AG08396 (cell line): Measurements from ENCODE around the gene KRT81.
"Not testable (repeated sequence)": the region's sequence is repeated elsewhere in the genome, so short reads cannot be mapped to it uniquely, and the experiment has no call there.

ENCODE experiments used
- DNase-seq: peaks from one replicate; pipeline ENCODE4 v3.0.0; 2012; ENCODE audit warnings: low spot score, mixed read lengths

Gene KRT81

DNA sequence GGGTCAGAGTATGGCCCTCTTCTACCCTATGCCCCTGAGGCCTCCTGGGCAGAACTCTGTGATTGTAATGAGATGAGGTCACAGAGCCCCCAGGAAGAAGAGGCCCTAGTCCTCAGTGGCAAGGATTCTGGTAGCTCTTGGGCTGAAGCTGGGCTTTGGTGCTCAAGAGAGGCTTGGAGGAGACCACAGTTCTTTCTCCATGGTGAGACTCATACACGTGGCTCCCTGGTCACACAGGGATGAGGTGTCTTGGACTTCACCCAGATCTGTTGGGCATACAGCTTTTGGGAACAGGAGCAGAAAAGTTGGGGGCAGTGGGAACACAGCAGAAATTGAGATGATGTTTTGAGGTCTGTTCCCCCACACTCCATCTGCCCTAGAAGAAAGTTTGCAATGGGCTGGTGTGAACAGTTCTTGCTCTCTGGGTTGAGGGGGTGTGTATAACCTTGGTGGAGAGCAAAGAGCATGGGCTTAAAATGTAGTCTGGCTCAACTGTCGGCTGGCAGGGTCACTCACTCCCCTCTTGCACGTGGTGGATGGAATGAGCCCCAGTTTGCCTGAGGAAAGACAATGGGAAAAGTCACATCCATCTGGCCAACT lies 16.7 kb downstream of the KRT81 start, which contains the start of gene KRT86:
Gene KRT86 (plus strand): TSS at position 125 of the 600 bp plus-strand sequence. CDS start 27,272 bp downstream, outside the sequence.
- no peak for DNase-seq

DNA sequence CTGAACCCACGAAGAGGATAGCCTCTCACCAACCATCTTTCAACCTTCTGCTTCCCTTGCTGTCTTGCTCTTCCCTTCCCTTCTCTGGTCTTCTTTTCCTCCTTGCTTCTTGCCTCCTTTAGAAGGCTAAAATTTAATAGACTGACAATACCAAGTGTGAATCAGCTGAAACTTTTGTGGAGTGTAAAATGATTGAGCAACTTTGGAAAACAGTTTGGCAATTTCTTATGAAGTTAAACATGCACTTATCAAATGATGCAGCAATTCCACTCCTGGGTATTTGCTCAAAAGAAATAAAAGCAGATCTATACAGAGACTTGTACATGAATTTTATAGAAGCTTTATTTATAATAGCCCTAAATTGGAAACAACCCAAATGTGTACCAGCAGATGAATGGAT lies 20.2 kb downstream of the KRT81 start:
- no peak for DNase-seq

DNA sequence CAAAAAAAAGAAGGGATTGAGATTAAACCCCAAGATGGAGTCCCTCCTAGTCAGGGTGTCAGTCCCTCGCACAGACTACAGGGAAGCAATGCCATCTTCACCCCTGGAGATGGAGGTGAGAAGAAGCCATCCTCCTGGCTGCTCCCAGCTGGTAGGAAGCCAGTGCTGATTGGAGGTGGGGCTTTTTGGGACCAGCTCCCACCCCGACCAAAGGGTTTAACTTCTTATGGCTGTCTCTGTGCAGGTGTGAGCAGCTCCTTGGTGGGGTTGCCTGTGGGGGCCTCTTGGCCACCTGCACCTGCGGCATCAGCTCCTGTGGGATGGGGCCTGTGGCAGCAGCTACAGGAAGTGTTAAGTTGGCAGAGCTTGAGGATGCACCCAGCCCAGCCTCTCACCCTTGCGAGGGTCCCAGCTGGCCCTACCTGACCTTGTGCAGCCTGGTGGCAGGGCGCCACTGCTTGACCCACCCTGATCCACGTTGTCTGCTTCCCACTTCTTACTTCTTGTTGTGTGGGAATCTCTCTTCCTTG lies 20.7 kb downstream of the KRT81 start:
- no peak for DNase-seq

DNA sequence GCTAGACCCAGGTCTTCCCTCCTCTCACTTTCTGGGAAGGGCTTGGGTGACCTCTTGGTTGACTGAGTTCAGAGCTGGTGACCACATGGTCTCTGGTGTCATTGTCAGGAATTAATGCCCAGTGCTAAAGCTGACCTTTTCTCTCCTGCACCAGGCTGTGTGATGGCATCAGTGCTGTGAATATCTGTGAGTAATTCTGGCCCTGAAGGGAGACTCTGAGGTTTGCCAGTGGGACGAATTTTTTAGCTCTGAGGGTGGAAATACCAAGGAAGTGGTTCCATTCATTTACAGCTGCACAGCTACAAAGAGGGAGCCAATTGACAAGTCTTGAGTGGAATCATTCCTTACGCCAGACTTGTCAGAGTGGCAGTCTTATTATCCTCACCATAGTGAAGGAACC lies 23.1 kb downstream of the KRT81 start:
- no peak for DNase-seq

DNA sequence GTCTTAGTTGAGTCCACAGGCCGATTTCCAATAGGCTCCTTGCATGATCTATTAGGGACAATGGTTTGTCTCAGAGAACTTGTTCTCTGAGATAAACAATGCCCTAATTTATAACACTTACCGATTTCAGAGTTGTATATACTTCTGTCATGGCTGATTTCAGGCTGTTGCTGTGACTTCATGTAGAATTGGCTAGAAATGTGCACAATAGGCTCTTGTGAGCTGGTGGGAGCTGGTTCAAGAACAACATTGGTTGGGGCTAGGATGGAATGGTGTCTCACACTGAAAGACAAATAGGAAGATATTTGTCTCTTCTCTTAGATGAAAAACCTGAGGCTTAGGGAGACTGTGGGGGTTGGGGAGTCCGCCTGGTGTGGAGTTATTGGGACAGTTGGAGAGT lies 23.6 kb downstream of the KRT81 start:
- no peak for DNase-seq

DNA sequence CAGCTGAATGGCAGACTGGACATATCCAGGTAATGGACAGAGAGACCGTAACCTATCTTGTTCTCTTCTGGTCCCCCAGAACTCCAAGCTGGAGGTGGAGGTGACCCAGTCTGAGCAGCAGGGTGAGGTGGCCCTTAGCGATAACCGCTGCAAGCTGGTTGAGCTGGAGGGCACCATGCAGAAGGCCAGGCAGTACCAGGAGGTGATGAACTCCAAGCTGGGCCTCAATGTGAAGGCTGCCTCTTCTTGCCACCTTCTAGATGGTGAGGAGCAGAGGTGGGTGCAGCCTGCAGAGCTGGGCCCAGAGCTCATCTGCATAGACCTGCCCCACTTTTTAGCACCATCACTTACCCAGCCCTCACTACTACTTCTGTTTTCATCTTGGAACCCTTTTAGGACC lies 24.1 kb downstream of the KRT81 start:
- no peak for DNase-seq

DNA sequence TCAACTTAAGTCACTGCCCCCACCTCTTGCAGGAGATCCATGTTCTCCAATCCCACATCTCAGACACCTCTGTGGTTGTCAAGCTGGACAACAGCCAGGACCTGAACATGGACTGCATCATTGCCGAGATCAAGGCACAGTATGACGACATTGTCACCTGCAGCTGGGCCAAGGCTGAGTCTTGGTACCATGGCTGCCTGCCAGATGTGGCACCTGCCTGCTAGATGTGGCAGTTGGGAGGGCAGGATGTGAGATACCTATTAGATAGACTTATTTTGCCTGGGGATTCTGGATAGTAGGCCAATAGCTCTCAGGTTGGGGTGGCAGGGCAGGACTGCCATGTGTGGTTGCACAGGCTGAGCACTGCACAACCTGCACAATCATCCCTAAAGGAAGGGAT lies 24.8 kb downstream of the KRT81 start:
- no peak for DNase-seq

DNA sequence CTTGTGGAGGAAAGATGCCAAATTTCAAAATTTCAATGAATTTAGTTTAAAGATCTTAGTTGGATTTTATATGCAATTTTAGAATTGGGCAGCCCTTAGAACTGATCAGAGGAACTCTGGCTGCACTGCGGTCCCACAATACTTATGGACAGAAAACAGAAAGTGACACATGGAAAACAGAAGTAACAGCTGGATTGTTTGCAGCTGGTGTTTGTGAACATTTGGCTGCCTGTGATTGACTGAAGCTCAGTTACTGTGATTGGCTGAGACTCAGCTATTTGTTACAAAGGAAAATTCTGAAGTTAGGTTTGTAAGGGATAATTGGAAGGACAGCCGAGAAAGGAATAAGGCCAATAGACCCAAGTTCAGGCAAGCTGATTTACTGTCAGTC lies 26.9 kb downstream of the KRT81 start:
- DNase-seq = no peak

DNA sequence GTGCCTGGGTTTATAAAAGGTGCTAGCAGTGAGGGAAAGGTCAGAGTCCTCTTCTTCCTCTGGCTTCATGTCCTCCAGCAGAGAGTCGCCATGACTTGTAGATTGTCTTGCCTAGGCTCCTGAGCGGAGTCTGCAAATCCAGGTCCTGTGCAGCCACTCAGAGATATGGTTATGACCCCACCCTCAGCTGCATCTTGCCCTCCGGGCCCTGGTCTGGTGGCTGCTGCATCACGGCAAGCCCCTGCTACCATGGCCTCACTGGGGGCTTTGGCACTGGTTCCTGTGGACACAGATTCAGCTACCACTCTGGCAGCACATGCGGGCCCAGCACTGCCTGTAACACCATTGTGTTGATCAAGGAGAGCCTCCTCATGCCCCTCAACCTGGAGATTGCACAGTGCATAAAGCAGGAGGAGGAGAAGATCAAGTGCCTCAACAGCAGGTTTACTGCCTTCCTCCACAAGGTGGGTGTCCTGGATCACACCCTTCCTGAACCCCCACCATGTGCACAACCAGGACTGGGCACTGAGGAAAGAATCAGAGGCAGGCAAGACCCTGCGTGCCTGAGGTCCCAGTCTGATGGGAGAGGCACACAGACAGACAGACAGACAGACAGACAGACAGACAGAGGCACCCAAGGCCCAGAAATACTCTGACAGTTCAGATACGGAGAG lies 27.4 kb downstream of the KRT81 start:
- no peak for DNase-seq

DNA sequence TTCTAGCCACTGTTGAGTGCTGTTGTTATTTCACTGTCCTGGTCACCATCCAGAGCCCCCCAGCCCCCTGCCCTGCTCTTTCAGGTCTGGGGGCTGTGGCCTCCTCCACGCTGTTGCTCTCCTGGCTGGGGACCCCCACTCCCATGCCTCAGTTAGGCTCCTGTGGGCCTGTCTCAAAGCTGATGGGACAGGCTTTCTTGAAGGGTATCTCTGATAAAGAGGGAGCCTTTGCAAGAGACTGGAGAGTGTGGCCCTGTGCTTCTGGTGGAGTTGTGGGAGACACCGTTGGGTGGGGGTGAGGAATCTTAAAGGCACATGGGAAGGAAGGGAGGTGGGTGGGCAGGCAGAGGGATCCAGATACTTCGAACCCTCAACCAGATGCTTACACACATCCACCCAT lies 29.0 kb downstream of the KRT81 start:
- DNase-seq = no peak

DNA sequence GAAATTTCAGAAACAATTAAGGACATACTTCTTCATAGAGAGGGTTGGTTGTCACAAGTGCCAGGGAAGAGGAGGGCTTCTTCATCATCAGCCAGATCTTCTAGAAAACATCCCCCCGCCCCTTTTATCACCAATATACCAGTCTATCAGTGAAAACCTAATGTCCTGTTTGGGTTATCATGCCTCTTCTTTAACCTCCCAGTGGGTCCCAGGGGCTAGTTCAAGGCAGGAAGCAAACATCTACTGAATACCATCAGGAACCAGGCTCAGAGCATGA lies 30.2 kb downstream of the KRT81 start:
- DNase-seq = no peak

DNA sequence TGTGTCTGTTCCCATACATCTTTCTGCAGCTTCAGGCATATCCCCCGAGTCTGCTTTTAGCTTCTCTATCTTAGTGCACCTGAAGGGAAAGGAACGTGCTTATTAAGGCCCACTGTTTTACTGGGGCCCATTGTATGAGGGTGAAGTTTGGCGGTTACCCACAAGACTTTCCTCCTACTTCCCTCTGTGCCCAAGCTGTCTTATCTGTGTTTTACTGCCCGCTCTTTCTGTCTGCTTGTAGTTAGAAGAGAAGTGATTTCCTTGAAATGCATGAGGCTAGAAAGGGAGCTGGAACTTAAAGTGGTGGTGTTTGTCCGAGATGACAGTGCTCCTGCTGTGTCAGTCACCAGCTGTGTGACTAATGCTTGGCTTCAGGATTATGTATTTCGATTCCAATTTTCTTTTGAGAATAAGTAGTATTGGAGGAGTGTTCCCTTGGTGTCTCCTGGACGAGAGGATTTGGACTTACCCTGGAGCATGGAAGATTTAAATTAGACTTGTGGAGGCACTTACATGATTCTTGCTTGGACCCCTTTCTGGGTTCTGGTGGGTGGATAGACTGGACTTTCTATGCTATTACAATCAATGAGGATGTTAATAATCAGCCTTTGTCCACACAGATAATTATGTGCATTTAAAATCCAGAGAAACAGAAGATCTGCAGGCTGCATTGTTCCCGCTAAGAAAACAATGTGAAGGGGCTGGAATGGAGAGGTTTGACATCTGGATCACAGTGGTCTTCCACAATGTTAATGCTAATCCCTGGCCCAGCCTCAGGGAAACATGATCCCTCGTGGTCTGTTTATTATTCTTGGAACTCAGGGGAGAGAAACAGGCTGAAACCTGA lies 30.8 kb downstream of the KRT81 start:
- no peak for DNase-seq

DNA sequence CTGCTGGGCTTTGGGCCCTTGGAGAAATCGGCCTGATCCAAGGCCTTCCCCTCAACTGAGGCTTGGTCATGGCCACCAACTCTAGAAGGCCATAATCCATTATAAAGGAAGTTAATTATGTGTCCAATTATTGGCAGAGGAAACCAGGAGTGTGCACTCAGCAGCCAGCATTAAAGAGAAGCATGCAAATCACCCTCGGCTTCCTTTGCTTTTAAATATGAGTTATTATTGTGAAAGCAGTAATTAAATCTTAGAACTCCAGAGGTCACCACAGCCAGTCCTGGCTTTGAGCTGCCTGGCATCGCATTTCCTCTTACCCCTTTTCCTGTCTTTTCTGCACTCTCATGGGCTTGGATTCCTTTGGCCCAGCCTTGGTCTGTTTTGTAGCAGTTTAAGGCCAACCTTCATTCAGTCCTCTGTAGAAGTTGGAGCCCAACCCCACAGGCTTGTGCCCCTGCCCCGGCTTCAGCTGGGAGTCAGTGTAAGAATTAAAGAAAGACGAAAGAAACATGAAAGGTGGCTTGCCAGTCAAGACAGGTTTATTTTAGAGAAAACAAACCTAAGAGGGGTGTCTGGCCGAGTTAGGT lies 31.6 kb downstream of the KRT81 start:
- no peak for DNase-seq

DNA sequence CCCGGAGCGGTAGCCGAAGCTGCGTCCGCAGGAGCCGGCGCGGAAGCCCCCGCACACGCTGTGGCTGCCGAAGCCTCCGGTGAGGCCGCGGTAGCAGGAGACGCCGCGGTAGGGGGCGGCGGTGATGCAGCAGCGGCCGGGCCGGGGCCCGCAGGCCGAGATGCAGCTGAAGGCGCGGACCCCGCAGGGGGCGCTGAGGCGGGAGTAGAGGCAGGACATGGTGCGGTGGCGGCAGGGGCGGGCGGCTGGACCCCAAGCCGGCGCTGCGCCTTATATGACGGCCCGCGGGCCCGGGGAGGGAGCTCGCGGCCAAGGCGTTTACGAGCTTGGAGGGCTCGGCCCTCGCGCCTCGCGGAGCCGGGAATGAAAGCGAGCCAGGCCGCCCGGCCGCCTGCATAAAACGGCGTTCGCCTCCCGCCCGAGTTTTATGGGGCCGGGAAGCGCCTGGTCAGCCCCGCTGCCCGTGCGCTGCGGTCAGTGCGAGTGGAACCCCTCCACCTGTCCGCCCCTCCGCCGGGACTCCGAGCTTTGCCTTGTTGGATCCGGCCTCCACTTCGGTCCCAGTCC lies 32.9 kb downstream of the KRT81 start:
- DNase-seq = peak; percentile 68

DNA sequence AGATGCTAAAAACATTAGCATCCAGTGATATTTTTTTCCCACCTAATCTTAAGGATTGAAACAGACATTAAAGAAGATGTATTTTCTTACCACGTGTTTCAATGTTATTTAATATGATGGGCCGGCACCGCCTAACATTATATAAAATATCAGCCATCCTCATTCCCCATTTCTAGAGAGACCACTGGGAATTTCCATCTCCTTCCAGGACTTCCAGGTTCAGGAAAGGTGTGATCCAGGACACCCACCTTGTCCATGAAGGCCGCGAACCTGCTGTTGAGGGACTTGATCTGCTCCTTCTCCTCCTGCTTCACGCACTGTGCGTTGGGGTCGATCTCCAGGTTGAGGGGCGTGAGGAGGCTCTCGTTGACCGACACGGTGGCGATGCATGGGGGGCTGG lies 33.4 kb downstream of the KRT81 start:
- DNase-seq = not testable (repeated sequence)

DNA sequence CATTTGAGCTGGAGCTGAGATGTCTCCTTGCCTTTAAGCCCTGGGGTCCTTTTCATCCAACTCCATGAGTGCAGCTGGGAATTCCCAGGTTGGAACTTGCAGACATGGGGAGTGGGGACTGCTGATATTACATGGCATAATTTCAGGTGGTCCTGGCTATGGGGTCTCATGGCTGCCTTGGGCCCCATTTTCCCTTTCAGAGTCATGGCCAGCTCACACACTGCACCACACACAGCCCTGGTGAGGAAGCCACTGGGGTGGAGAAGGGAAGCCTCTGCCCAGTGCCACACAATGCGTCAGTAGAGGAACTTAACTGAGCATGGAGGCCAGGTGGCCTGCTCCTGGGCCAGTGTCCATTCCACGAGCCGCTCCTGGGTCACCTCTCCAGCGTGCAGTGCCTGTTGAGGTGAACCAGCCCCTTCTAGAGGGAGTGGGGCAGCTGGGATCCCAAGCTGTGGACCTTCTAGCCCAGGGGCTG lies 34.2 kb downstream of the KRT81 start:
- DNase-seq = no peak

DNA sequence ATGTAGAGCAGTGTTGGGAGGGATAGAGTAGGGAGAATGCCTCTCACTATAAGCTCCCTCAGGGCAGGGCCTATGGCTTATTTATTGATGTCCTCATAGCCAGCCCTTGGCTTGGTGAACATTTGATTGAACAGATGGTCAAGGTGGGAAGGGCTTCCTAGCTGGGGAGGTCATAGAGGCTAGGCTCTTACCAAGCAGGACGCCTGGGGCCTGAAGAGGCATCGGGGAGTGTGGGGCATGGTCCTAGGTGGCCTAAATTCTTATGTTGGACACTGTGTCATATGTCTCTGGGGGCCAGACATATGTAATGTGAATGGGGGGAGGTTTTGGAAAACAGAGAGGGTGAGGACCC lies 34.8 kb downstream of the KRT81 start:
- DNase-seq = no peak

DNA sequence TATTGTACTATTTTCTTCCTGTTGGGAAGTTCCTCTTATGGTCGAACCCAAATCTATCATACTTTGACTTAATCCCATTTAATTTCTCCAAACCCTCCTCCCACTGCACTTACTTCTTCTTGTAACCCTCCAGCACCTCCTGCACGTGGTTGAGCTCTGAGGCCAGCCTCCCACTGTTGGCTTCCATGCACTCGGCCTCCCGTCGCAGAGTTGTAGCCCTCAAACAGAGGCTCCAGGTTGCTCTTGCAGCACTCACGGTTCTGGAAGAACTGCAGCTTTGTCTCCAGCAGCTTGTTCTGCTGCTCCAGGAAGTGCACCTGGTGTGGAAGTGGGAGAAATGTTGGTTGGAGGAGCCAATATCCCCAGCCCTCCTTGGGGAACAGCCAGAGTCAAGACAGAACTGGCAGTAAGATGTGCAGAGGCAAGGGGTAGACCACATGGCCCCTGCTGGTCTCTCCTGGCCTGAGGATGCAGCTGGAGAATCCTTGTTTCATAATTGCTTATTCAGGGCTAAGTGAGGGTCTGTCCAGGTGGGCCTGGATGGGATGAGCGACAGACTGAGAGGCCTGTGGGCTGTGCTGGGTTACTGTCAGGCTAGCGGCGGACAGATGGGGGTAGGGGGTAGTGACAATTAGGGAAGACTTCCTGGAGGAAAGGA lies 35.3 kb downstream of the KRT81 start:
- no peak for DNase-seq

DNA sequence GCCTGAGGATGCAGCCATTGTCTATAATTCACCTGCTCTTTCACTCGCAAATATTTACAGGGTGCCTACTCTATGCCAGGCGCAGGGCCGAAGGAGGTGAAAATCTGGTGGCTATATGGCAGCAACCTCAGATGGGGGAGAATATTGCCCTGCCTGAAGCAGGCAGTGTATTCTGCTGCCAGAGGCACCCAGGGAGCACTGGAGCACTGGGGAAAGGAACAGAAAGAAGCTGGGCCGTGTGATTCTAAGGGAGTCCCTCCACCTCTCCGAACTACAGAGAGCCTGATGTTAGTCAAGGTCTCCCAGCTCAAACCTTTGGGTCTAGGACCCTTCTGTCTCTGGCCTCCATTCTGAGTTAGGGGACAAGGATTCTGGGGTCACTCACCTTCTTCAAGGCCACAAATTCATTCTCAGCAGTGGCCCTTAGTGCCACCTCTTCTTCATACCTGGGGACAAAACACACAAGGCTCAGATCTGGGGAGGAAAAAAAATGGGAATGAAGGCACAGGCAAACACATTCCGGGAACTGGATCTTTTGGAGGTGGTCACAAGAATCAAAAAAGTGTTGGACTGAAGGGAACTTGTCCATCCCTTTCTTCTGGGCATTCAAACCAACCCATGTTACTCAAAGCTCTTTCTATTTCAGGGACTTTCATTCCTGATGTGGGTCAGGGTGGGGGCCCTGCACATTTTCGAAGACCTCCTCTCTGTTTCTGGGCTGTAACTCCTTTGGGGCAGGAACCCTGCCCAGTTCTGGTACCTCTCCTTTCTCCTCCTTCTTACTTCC lies 36.2 kb downstream of the KRT81 start:
- no peak for DNase-seq

DNA sequence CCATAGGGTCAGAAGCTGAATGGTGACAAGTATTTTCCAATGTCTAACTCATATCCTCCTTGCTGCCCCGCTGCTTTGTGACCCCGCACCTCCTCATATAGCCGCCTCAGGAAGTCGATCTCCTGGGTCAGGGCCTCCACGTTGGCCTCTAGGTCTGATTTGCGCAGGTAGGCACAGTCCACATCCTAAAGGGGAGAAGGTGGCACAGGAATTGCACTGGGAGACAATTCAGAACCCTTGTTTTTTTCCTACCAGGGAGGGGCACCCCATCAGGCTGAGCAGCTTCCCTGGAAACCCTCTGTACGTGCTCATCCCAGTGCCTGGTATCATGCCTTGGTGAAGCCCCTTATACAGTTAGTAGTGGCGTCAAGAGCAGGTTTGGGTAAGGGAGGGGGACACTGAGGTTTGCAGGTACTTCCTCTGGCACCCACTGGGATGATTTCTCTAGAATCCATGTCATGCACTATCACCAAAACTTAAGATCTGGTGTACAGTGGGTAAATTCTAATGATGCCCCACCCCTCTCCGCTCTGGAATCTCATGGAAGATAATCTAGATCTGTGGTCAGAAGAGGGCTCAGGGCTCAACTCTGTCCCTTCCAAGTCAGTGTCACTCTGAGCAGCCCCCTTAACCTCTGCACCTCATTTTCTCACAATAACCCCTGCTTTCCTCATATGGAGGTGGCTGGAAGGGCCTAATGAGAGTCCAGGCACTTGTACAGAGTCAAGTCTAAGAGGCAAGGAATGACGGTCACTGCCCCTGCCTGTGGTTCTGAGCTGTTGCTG lies 37.0 kb downstream of the KRT81 start:
- DNase-seq = no peak
